GM18502 (cell line): ENCODE results near the gene LSR.

ENCODE experiments used
- ATAC-seq: cut with Tn5 transposase; IDR thresholded peaks from one replicate; pipeline ENCODE4 v1.9.1; 2021; ENCODE audit warnings: mild to moderate bottlenecking; ENCODE audit not compliant: unreplicated experiment, poor library complexity

LSR gene

GRCh38 chr19:35315883-35316282 is 67.1 kb downstream of the LSR start:
- ATAC-seq: no peak

GRCh38 chr19:35316560-35316959 is 67.8 kb downstream of the LSR start:
- ATAC-seq: no peak
